Esophagus muscularis mucosa (tissue), 3 donors: Measurements from ENCODE around the gene AVL9.

Source experiments
- POLR2A ChIP-seq: fragments of 450-650 bp; IDR thresholded peaks from one replicate; pipeline ENCODE4 v1.6.1; 2017; ENCODE audit warnings: antibody characterized with exemption, moderate library complexity, mild to moderate bottlenecking, low read depth
- POLR2AphosphoS5 ChIP-seq, 2 donors: sonication (generic); formaldehyde crosslinking; IDR thresholded peaks; one replicate each; pipeline ENCODE4 v1.6.1; 2017; ENCODE audit warnings: antibody characterized with exemption in 2 of 2
- TF ChIP-seq, protein P1 (sequence below), 3 experiments: fragments of 200-600 bp in 2 of 3; fragments of 450-650 bp in 1 of 3; sonication (generic) in 2 of 3; IDR thresholded peaks; one replicate each; pipeline ENCODE4 v1.5.1; 2017 to 2019; ENCODE audit warnings: antibody characterized with exemption in 3 of 3, mild to moderate bottlenecking in 2 of 3, moderate library complexity in 1 of 3

DNA sequence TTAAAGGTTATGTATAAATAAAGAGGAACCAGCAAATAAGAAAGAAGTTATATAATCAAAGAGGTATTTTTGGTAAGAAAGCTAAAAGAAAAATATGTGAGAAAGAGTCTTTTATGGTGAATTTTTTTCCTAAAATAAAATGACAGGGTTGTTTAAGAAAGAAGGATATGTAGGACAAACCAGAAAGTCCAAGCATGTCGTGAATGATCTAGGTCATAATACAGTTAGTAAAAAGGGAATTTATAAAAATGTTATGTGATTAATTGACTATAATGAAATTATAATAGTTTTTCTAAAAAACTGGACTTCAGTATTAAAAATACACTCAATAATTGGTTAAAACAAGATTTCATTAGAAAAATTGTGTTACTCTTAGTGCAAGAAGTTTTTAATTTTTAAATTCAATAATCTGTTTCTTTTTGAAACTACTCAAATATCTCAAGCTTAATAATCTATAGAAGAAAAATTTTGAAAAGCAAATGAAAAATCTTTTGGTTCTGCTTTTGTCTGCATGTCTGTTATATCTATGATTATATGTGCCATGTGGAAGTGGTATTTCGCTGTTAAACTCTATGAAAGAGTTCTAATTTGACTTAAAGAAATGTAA, 23.3 kb downstream of the AVL9 start:
- TF ChIP-seq, protein P1, sequence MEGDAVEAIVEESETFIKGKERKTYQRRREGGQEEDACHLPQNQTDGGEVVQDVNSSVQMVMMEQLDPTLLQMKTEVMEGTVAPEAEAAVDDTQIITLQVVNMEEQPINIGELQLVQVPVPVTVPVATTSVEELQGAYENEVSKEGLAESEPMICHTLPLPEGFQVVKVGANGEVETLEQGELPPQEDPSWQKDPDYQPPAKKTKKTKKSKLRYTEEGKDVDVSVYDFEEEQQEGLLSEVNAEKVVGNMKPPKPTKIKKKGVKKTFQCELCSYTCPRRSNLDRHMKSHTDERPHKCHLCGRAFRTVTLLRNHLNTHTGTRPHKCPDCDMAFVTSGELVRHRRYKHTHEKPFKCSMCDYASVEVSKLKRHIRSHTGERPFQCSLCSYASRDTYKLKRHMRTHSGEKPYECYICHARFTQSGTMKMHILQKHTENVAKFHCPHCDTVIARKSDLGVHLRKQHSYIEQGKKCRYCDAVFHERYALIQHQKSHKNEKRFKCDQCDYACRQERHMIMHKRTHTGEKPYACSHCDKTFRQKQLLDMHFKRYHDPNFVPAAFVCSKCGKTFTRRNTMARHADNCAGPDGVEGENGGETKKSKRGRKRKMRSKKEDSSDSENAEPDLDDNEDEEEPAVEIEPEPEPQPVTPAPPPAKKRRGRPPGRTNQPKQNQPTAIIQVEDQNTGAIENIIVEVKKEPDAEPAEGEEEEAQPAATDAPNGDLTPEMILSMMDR (IDR thresholded peaks at IDR 0.05), result no peak
- TF ChIP-seq POLR2A, result no peak
- TF ChIP-seq POLR2AphosphoS5 (IDR thresholded peaks at IDR 0.05), result no peak
